Activated T-helper 1 cell treated with anti-CD3 and anti-CD28 coated beads, Interleukin-2, amount 50 U/mL, for 16 hours (primary cell): Measurements from ENCODE around the gene CDA.

ENCODE experiments used
- DNase-seq, 2 donors: peaks; one replicate each; pipeline ENCODE4 v3.0.0-alpha.2; 2020; ENCODE audit warnings: low read depth in 1 of 2, low spot score in 1 of 2

Gene CDA

DNA sequence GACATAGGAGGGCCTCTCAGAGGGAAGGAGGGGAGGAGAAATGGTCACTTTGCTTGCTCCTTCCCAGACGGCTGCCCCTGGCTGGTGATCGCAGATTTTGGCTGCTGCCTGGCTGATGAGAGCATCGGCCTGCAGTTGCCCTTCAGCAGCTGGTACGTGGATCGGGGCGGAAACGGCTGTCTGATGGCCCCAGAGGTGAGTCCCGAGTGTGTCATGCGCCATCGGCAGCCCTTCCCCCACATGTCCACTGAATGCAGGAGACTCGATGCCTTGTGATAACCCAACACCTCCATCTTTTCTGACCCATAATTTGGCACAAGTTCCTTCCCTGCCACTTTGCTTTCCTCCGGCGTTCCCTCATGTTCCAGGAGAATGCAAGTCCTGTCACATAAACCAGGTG is 59.5 kb downstream of the CDA start:
- no peak for DNase-seq

DNA sequence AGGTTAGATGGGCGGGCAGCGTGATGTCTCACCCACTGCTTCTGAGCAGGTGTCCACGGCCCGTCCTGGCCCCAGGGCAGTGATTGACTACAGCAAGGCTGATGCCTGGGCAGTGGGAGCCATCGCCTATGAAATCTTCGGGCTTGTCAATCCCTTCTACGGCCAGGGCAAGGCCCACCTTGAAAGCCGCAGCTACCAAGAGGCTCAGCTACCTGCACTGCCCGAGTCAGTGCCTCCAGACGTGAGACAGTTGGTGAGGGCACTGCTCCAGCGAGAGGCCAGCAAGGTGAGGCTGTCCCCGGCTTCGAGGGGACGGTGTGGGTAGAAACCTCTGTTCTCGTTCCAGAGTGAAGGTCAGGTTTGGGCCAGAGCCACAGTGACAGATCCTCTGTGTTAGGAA is 60.0 kb downstream of the CDA start:
- no peak for DNase-seq

DNA sequence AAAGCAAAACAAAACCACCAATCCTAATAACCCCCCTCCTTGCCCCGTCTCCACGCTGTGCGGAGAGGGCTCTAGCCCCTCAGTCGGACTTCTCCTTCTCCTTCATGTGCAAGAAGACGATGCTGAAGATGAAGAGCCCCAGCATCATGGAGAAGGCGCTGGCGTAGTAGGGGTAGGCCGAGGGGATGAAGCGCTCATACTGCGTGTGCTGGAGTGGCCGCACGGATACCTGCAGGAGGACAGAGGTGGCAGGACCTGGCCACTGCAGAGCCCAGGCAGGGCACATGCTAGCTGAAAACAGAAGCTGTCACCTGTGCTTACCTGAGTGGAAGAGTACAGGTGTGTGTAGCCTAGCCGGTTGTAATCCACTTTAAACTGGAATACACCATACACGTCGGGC is 63.4 kb downstream of the CDA start:
- no peak for DNase-seq

DNA sequence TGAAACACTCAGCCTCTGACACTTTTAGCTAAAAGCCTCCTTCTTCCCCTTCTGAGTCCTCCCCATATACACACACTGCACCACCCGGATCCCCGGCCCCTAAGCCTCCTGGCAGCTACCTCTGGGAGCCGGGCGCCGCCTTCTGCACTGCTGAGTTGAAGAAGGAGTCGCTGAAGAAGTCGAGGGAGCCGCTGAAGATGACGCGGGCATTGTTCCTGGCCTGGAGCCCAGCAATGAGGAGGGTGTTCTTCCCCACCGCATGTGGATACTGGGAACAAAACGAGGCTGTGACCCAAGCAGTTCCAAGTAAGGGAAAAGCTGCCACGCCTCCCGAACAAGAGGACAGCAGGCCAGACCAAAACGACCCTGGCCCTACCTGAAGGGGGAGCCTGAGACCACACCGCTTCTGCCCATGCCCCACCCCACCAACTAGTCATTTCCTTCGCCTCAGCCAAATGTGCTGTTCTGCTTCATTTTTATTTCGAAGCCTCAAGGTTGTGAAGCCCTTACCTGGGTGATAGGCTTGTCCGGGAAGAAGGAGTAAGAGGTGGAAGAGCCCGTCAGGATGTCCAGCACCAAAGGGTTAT is 65.3 kb downstream of the CDA start:
- DNase-seq = no peak

DNA sequence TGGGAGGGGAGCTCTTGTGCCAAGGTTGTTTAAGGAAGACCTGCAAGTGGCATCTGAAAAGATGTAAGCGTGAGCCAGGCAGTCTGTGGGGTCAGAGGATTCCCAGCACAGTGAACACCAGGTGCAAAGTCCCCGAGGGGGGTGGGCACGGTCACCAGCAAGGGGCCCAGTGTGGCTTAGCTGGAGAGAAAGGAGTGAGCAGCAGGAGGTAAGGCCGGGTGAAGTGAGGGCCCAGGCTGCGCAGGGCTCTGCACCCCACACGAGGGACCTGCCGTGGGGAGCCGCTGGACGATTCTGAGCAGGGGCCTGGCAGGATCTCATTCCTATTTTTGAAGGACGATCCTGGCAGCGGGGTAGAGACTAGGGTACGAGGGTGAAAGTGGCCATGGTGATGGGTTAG is 68.1 kb downstream of the CDA start:
- DNase-seq = no peak

DNA sequence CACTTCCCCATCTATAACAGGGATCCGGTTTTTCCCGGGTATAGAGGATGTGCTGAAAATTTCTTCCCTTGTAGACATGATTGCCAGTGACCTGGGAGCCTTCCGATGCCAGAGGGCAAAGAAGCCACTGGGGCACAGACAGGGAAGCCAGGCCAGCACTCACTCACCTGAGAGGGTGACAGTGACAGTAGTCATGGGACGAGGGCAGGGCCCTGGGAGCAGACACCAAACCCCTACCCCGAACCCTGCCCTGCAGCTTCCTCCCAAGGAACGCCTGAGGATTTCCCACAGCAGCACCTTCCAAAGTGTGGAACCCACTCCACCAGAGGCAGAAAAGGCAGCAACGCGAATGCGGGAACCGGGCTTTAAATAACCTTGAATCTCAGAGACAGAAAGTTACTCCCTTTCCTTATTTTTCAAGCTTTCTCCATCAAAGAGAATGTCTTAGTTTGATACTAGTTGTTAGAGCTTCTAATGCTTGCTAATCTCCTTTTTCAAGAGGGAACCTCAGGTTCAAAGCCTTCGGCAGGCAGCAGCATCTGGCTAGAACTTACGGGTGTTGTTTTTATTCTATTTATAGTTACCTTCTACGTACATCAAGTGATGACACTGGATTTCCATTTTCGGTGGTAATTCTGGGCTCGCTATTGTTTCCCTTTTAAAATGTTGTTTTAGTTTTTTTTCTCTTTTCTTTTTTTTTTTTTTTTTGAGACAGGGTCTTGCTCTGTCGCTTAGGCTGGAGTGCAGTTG is 69.4 kb downstream of the CDA start:
- no peak for DNase-seq

DNA sequence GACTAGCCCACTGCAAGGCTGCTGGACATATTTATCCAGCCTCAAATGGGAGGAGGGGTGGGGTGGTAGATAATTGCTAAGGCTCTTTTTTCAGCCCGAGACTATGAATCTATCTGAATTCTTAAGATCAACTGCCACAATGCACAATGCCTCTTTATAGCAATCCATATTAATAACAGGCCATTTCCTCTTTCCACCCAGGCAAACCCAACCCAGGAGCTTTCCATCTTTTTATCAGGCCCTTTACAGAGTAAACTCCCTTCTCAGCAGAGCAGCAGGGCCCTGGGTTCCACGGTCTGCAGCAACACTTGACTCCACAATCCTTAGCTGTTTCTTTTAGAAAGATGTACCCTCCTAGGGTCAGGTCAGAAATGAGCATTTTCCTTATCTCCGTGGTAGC is 71.5 kb downstream of the CDA start:
- DNase-seq = no peak

DNA sequence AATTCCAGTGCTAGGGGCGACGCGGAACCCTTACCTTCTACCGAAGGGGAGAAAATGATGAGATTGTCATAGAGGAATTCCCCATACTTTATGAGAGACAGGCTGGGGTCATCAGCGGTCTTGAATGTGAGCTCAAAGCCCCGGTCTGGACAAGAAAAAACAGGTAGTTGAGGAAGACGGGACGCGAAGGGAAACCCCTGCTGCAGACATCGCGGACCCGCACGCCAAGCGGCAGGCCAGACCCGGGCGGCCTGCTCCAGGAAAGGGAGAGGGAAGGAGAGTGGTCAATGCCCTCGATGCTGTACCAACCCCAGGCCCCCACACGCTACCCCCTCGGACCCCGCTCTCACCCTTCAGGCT is 71.9 kb downstream of the CDA start:
- DNase-seq = no peak

DNA sequence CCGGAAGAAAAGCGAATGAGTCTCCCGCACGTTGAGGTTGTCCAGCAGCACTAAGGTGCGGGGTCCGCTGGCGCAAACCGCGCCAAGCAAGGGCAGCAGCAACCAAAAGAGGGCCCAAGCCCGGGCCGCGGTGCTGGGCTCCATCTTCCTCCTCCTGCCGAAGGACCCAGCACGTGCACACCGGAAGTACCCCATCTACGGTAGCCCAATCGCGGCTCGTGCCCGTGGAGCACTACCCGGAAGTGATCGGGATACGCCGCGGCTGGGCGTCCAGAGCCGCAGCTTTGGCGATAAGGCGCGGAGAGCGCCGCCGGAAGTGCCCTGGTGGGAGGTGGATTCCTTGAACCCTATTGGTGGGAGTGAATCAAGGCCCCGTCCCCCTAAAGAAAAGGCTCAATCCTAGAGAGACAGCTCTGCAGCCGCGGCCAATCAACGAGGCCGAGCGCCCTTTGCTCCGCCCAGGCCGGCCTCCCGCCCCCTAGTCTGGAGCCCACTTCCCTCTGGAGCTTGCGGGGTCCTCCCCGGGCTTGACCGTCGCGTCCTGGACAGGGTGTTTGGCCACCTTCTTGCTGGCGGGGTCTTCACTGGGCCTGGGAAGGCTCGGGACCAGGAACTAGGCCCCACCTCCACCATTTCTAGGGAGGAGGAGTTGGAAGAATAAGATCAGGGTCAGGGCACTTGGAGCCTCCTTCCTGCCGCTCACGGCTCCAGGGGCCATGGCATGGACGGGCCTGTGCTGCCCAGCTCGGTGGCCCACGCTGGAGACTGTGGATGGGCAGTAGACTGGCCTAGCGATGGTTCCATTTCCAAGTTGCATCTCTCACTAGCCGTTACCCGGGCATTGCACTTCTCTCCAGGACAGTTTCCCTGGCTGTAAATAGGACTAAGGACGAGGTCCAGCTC is 72.6 kb downstream of the CDA start, which contains the start of gene DDOST:
DDOST (minus strand) TSS at position 163 of the 903 bp plus-strand sequence; CDS start at position 144, 19 bp downstream.
- peak; percentile 87 to 94 for DNase-seq

DNA sequence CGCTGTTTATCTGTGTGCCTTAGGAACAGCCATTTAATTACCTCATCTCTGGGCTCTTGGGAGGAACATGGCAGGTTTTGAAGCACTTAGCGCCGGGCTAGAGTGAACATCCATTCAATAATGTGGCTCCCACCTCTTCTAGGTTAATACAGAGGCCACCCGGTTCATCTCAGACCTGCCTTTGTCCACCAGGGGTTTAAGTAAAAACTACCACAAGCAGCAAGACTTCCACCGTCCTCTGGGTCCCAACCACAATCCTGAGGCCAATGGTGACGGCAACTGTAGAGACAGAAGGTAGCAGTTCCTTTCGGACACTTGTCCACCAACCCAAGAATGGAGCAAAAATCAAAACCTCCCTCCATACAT is 73.2 kb downstream of the CDA start:
- no peak for DNase-seq

DNA sequence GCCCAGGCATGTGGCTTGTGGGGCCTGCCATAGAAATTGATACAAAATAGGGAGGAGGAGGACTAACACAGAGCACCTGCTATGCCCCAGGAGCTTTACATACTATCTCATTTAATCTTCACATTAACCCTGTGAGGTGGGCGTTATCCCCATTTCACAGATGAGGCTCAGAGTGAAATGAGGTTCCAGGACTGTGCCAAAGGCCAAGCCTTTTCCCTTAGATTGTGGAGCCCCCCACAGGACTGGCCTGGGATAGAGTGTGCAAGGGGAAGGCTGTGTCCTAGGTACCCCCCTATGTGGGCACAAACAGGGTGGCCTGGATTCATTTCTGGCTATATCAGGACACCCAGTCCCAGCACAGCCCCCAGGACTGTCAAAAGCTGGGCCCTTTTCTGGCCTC is 74.5 kb downstream of the CDA start:
- DNase-seq = no peak

DNA sequence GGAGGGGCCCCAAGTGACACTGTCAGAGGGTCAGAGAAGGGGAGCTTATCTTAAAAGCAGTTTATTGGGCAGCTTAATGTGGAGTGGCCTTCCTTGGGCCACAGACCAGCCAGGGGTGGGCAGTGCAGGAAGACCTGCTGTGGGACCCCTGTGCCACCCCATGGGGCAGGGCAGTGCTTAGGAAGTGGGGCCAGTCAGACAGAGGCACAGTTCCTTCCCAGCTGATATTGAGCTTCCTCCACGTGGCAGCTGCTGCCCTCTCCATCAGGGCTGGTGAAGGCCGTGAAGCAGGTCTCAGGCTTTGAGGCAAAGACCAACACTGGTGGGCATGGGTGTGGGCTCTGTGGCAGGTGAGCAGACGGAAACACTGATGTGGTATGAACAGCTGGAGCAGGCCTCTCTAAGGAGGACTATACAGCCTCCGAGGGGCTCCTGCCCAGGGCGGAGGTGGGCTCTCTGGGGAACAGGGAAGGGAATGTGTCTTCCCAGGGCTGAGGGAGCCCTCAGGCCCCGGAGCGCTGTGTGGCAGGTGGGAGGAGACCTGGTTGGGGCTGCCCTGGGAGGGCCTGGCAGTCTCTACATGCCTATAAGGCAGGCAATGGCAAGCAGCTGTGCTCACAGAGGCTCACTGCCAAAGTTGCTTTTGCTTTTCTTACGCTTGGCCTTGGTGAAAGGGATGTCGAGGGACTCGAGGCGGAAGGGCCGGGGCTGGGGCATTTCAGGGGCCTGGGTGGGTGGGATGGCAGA is 75.2 kb downstream of the CDA start:
- no peak for DNase-seq

DNA sequence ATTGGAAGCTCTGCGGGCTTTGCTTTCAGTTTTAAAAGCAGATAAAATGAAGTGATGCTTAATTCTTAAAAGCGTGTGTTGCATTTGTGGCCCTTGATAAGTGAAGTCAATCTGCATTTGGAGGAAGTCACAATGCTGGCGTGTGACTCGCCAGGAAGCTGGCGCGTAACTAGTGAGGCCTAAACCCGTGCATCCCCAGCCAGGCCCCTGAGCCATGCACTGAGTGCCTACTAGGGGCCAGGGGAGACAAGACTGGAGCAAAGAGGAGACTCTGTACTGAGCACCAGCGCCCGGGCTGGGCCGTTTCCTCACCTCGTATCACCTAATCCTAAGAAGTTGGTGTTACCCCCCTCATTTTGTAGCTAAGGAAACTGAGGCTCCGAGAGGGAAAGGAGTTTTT is 76.8 kb downstream of the CDA start:
- no peak for DNase-seq

DNA sequence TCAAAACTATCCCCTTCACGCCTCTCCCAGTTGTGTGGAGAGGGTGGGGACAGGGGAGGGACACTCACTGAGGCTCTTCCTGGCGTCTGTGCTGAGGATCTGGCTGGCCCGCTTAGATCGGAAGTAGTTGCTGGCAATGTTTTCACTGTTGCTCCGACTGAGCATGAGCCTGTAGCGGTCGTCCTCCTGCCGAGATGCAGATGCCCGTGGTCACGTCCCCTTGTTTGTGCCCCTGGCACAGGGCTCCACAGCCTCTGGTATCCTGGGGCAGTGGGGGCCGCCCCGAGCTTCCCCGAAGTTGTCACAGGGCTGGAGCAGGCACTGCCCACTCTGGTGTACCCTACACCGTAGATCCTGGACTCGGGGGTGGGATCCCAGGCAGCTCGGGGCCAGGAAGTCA is 77.2 kb downstream of the CDA start:
- DNase-seq = no peak

DNA sequence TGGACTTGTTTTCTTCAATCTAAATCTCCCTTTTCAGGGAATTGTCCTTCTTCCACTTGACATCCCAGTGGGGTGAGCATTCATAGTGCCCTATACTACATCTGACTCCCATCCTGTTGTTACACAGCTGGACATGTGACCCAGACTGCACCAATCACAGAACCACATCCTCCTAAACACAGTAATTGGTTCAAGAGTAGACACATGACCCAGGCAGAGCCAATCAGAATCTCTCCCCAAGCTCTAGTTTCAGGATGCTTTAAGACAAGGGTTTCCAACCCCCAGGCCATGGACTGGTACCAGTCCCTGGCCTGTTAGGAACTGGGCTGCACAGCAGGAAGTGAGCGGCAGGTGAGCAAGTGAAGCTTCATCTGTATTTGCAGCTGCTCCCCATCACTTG is 77.9 kb downstream of the CDA start:
- no peak for DNase-seq
